GM18517 (cell line): Measurements from ENCODE around the gene MED13L.
"Not testable (repeated sequence)": the region's sequence is repeated elsewhere in the genome, so short reads cannot be mapped to it uniquely, and the experiment has no call there.

ENCODE experiments used
- ATAC-seq: cut with Tn5 transposase; IDR thresholded peaks from one replicate; pipeline ENCODE4 v1.9.1; 2021; ENCODE audit warnings: mild to moderate bottlenecking, moderate library complexity; ENCODE audit not compliant: unreplicated experiment

Gene MED13L

DNA sequence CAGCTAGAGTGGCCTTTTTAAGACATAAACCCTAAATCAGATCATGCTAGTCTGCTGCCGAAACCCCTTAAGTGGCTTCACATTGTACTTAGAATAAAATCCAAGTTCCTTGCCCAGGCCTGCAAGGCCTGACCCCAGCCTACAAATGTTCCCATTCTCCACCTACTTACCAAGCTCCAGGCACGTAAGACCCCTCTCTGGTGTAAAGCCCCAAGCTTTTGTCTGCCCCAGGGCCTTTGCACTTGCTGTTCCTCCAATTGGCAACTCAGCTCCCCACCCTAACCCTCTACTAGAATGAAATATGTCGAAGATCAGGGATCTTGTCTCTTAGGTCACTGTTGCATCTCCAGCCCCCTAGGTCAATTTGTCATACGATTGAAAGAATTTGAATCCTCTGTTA, 27.1 kb upstream of the MED13L start:
- ATAC-seq: no peak

DNA sequence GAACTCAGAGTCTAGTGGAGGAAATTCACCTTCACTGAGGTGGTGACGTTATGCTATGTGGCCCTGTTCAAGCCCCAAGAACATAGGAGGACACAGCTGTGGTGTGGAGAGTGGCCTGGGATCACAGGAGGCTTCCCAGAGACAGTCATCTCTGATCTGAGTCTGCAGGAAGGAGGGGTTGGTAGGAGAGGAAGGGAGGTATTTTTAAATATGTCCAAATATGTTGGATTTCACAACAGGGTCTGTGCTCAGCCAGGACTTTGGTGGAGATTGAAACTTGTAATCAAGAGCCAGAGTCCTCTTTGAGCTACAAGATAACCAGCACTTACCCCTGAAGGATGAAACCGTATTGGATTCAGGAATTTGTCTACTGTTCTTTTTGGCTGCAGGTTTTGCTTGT, 26.4 kb upstream of the MED13L start:
- ATAC-seq: no peak

DNA sequence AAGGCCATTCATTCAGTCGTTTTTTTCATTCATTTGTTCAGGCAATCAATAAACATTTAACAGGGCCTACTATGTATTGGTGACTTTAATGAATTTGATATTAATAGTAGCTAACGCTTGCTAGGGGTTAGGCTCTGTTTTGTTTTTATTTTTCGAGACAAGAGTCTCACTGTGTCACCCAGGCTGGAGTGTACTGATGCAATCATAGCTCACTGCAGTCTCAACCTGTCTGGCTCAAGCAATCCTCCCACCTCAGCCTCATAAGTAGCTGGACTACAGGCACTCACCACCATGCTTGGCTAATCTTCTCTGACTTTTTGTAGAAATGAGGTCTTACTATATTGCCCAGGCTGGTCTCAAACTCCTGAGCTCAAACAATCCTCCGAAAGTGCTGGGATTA, 25.6 kb upstream of the MED13L start:
- ATAC-seq: no peak

DNA sequence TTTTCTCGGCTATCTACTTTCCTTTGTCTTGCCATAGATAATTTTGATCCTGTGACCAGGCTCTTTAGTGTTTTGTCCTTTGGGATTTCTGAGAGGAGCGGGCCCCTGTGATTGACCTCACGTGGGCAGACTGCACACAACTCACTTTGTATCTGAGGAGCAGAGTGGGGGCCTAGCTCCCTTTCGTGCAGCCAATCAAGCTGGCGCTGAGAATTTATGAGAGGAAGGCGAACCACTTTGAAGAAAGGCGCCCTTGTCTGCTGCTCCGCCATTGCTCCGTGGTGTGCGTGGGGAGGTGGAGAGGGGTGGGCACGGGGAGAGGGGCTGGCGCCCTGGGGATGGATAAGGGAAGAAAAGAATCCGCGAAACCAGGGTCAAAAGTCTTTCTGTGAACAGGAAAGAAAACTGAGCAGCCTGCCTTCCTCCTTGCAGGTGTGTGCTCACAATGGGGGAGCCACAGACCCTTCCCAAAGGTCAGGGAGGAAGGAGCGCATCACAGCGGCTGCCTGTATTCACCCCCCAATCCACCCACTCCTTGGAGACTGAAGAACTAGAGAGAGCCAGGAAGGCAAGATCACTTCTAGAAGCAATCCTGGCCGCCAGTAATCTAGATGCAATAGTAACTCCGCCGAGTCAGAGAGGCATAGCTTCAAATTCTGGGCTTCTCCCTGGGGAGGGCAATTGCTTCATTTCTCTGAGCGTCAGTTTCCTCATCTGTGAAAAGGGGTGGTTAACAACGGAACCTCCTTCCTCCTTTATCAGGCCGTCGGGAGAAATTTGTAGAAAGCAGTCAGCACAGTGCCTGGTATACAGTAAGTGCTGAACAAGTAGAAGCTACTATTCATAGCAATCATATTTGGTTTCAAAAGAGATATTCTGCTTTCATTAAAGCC, 24.9 kb upstream of the MED13L start:
- no peak for ATAC-seq

DNA sequence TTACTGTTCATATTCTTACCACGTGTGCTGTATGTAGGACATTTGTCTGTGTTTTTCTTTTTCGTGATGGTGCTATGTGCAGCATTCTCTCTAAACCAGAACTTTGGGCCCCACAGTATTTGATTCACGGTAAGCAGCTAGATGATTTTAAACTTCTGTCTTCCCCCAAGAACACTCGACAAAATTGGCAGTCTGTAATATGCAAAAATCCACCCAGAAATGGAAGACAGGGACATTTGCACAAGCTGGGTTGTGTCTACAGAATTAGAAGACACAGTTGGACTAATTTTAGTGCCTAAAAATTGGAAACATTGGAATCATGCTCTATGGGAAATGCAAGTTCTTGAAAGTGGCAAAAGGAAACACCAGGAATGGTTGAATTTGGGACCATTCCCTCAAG, 24.1 kb upstream of the MED13L start:
- no peak for ATAC-seq

DNA sequence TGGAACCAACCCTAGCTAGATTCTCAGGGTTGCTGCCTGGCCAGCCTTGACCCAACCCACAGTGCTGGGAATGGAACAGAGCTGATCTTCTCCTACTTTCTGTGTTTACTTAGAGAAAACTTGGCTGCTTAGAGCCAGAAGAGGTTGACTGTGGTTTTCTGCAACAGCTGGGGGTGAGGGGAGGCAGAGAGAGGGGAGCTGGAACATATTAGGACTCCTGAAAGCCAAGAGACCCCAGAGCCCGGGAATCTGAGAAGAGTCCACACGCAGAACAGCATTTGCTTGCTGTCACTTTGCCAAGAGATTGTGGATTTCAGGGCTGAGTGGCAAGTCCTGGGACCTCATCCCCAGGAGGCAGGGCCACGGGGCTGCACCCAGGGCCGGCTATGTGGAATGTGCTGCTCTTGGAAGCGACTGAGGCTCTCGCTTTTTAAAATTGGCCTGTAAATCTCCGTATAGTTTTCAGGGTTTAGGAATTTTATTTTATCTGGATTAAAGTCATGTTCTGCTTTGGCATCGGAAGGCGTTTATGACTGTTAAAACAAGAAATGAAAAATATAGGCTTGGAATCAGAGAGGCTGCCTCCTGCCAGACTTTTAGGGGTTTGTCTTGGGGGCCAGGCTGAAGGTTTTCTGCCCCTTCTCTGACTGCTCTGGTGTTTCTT, 22.3 kb upstream of the MED13L start:
- ATAC-seq: no peak

DNA sequence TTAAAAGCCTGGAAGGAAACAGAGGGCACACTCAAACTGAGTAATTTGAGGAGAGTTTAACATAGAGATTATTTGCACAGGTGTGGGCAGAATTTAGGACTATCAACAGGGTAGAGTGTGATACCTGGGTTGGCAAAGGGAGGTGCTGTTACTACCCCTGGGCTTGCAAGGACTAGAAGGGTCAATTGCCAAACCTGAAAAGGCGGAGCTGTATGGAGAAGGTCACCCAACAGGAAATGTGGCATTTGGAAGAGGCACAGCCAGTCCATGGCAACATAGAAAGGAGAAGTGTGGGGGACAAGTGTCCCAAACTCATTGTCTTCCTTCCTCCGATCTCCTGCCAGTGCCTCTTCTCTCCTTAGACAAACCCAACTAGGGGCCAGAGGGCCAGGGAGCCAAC, 21.6 kb upstream of the MED13L start:
- no peak for ATAC-seq

DNA sequence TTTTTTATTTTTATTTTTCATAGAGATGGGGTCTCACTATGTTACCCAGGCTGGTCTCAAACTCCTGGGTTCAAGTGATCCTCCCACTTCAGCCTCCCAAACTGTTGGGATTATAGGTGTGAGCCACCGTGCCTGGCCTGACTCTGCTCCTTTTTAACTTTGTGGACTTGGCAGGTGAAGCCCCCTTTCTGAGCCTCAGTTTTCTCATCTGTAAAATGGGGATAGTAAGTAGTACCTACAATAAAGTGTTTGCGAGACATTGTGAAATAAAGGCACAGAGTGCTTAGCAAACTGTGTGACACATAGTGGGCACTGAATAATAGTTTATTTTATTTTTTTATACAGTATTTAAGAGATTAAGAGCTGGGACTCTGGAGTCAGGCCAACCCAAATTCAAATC, 21.1 kb upstream of the MED13L start:
- no peak for ATAC-seq

DNA sequence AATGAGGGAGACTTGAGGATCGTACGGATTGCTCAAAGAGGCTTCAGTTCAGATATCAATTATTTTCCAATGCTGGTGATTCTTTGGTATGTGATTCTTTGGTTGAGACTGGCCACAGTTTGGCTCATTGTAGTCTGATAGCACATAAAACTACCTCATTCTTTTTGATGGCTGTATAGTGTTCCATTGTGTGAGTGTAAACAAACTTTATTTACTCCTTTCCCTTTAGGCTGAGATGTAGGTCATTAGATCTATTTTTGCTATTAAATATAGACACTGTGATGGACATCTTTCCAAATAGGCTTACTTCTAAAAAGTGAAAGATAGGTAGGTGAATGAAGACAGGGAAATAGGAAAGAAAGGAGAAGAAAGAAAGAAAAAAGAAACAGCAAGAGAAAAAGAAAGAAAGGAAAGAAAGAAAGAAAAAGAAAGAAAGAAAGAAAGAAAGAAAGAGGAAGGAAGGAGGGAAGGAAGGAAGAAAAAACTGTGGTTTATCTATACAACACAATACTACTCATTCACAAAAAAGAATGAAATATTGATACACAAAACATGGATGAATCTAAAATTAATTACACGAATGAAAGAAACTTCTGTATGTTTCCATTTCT, 19.8 kb upstream of the MED13L start:
- ATAC-seq: no peak

DNA sequence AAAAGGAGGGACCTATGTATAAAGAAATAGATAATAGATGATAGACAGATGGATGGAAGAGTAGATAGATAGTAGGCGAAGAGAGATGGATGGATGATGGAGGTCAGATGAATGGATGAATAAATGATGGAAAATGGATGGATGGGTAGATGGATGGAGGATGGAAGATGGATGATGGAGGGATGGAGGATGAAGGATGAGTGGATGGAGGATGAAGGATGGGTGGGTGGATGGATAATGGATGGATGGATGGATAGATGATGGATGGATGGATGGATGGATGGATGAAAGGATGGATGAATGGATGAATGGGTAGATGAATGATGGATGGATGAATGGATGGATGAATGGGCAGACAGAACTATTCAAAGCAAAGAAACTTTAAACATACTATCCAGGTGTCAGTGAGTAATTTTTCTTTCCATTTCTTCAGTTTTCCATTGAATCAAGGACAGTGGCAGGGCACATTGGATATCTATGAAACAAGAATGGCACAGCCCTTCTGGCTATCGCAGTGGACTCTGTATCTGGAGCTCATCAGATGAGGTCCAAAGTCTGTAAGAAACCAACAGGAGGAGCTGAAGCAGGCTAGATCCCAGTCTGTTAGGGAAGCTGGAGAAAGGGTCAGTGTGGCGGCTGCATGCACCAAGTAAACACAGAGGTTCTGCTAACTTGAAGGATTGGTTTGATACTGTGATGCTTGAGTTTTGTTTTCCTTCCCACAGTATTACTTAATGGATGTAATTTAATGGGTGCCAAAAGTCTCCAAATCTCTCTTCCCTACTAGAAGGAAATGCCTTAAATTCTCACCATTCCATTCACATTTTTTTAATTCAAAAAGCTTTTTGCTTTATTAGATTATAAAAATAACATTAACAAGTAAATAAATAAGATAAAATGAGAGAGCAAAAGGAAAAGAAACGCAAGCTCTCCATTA, 18.1 kb upstream of the MED13L start:
- ATAC-seq: no peak

DNA sequence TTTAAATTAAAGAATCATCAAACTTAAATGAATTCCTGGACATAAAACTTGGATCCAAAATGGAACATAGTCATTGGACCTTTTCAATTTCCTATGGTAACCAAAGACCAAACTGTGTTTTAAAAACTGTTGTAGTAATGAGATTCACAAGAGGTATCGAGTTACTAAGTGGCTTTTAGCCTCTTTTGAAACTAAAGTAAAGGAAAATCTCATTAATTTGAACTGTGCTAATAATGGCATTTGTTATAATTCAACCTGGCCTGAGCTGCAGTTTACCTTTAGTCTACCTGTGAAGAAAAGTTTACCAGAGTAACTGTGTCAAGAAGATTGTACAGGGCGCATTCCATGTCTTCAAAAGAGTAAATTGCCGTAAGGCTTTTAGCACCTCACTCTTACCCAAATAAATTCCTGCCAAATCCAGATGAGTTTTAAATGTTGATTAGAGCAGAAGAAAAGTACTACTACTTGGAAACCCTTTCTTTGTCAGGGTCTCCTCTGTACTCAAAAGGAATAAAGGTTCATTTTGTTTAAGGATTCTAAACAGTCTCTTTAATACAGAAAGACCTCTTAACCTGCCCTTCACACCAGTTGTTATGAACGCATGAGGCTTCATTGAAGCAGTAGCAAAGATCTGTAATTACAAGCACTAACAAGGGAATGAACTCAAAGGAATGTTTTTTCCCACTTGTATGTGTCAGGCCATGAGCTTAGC, 17.1 kb upstream of the MED13L start:
- ATAC-seq: no peak

DNA sequence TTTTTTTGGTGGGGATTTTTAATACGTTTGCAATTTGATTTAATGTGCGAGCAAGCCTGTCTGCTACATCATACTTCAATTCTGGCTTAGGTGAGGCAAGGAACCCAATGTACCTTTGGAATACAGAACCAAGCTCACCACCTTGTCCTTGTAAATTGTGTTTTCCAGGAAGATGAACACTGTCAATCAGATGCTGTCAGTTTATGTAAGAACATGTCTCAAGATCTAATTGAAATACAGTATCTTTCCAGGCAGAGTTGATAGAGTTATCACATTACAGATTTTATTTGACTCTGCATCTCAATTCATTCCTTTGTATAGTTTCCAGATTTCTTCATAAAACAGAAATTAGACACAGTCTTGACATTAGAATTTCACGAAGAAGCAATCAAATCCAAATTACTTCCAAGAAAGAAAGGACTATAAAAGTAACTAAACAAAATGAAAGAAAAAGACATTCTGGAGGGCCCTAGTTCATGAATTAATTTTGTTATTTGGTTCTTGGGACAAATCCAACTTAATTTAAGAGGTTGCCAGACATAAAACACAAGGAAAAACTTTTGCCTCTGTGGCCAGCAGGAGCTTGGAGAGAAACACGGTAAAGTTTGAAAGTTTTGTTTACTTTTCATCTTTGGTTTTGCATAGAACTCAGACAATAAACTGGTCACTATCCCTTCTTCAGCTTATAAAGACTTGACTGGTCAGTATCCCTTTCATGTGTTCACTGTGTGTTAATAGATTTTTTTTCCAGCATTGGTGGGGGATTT, 16.4 kb upstream of the MED13L start:
- no peak for ATAC-seq

DNA sequence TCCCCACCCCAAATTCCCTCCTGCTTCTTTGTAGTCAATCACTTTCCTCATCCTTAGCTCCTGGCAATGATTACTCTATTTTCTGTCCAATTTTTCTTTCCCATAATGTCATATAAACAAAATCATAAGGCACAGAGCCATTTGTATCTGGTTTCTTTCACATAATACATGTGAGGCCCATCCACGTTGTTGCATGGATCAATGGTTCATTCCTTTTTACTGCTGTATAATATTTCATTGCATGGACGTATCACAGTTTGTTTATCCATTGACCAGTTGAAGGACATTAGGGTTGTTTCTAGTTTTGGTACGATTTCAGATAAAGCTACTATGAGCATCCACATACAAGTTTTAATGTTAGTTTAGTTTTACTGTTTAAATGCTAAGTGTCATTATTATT, 13.7 kb upstream of the MED13L start:
- no peak for ATAC-seq

DNA sequence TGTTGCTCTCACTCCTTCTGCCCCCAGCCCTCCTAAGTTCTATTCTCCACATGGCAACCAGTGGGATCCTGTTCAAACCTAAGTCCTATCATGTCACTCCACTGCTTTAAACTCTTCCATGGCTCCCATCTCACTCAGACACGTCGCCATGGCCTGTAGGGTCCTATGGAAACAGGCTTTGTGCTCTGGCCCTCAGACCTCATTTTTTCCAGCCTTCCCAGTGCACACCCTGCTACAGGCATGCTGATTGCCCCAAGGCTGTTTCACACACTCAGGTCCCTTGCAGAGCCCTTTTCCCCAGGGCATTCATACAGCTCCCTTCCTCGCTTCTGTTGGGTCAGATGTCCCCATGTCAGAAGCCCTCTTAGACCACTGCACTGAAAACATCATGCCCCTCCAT, 11.2 kb upstream of the MED13L start:
- no peak for ATAC-seq

DNA sequence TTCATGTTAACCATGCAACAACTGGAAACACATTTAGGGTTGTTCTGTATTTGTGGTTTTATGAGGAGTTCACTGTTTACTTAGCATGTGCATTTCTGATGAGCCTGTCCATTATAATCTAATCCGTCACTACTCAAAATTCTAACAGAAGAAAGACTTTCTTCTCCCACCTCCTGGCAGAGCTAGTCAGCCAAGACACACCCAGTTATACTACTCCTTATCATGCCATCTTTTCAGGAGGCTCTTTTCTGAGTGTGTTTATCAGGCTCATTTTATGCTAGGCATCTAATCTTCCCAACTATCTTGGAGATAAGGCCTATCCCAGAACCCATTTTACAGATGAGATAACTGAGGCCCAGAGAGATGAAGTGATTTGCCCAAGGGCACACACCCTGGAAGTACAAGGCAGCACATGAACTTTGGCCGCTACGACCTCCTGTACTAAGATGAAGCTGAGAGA, 10.4 kb upstream of the MED13L start:
- ATAC-seq: no peak

DNA sequence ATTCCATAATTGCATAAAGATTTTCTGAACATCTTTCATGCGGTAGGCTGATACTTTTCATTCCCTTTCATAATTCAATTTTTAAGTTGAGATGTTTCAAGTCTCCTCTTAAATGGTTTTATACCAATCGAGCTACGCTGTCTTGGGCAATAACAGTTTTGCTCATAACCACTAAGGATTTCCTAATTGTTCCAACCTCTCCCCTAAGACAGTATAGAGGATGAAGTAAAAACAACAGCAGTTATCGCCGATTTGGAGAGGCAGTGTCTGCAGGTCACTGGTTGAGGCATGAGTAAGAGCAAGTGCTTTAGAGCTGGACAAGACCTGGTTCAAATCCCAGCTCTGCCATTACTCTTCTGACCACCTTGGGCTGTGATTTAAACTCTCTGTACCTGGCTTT, 6.9 kb upstream of the MED13L start:
- no peak for ATAC-seq

DNA sequence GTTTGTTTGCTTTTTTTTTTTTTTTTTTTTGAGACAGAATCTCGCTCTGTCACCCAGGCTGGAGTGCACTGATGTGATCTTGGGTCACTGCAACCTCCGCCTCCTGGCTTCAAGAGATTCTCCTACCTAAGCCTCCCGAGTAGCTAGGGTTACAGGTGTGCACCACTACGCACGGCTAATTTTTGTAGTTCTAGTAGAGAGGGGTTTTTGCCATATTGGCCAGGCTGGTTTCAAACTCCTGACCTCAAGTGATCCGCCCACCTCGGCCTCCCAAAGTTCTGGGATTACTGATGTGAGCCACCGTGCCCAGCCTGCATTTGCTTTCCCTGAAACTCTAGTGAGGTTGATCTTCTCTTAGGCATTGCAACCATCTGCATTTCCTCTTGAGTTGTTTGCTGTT, 6.4 kb upstream of the MED13L start:
- not testable (repeated sequence) for ATAC-seq

DNA sequence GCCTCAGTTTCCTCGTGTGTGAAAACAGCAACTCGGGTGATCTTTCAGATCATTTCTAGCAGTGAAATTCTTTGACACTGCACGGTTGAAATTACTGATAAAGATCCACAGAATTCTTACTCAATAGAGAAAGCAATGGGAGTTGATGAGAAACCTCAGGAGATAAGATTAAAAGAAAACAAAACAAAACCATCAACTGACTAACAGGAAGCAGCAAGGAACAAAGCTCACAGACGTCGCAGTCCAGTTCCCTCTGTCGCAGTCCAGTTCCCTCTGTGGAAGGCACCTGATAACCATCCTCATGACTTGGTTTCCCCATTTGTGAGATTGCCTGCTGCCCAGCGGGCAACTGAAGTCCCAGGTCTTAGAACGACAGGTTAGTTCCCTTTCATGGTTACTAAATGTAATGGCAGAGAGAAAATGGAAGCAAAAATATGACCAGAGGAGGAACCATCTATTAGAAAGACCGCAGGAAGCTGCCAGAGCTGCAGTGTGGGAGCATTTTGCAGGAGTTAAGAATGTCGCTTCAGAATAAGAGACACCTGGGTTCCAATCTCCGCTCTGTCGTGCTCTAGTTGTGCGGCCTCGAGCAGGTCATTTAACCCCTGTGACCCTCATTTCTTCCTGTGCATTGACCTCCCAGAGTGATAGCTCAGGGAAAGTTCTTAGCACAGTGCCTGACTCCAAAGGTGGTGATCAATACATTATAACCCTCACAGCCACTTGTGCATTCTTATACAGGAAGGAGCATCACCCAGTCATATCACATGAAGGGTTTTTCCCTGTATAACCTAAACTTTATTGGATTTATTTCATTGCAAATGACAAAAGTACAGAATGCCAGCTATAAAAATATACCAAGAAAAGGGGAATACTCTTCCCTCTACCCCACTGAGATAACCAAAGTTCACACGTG, 5.1 kb upstream of the MED13L start:
- no peak for ATAC-seq
